AG04450 (cell line): ENCODE measurements around the gene BAX. TPM values are rescaled to one million over a fixed set of nuclear protein-coding genes. Genes with fewer than 3 reads are reported as not detected.
"Not testable (repeated sequence)": the region's sequence is repeated elsewhere in the genome, so short reads cannot be mapped to it uniquely, and the experiment has no call there.

Experiments used
- CTCF ChIA-PET: fragments of 300-600, 350-600 bp; formaldehyde crosslinking; extraction: SDS; loops from one replicate; lab custom pipeline; 2022; ENCODE audit warnings: antibody characterized with exemption, inconsistent platforms; lab: Charles Lee
- POLR2A ChIA-PET: fragments of 350-600 bp; formaldehyde crosslinking; extraction: SDS; loops from one replicate; lab custom pipeline; 2021; ENCODE audit warnings: antibody characterized with exemption, inconsistent platforms; lab: Yijun Ruan, JAX
- DNase-seq: peaks from one replicate; pipeline ENCODE4 v3.0.0-alpha.2; 2011; ENCODE audit warnings: low read depth, low spot score
- H3K27ac ChIP-seq: one replicate; pipeline ENCODE4 v1.5.1; 2012; ENCODE audit warnings: low read depth, low read length, control low read depth
- H3K27me3 ChIP-seq: one replicate; pipeline ENCODE4 v1.6.0; 2012; ENCODE audit warnings: low read length; ENCODE audit not compliant: control insufficient read depth, insufficient read depth
- H3K4me3 ChIP-seq: 2 replicates; pipeline ENCODE4 v1.5.1; 2011; ENCODE audit warnings: mild to moderate bottlenecking, low read depth, low read length, control low read depth
- H3K9me3 ChIP-seq: 2 replicates; pipeline ENCODE4 v1.5.1; 2012; ENCODE audit warnings: low read length; ENCODE audit not compliant: control insufficient read depth, insufficient read depth
- CTCF ChIP-seq: IDR thresholded peaks from 2 replicates; pipeline ENCODE4 v1.5.1; 2011; ENCODE audit warnings: low read depth, low read length, control low read depth, inconsistent platforms
- polyA minus RNA-seq: library from RNA; depleted of rRNA, polyadenylated mRNA; stranded (reverse); fragments of >200 nt; gene quantifications from 2 replicates; pipeline ENCODE4 v1.2.3, GENCODE V29; 2011; rRNA and poly(A)+ RNA removed
- polyA plus RNA-seq: library from polyadenylated mRNA; depleted of rRNA; stranded (reverse); fragments of >200 nt; gene quantifications from 2 replicates; pipeline ENCODE4 v1.2.3, GENCODE V29; 2011; rRNA removed

BAX gene
- polyA plus RNA-seq (110 and 147 TPM in 2 replicates), polyA minus RNA-seq (87.3 and 124 TPM in 2 replicates)

- H3K27me3 ChIP-seq, result no peaks in the 10 kb centered on the region
- DNase-seq, result peak; percentile 87
- TF ChIP-seq CTCF, result 0 out of 2 replicates have a peak, but pooled peaks have one; percentile 3
- H3K9me3 ChIP-seq, result no peaks in the 10 kb centered on the region
- POLR2A ChIA-PET, result interaction anchor here (0.5 to 3.9 kb wide), 11 partner anchors 10 to 118 kb away, joined by 3 to 33 read pairs (median 4); partner anchors contain the start of genes DHDH, FTL and NUCB1
- H3K4me3 ChIP-seq, result peak within 1 kb of the TSS; percentile 94
- H3K27ac ChIP-seq, result peak within 1 kb of the TSS; percentile 95
- CTCF ChIA-PET, result interaction anchor here (0.6 to 1.7 kb wide), 5 partner anchors 9 to 684 kb away, joined by 3 to 5 read pairs (median 4); no protein-coding TSS in a partner anchor
Observed at GRCh38 chr19:48954595-48955307, at the start of gene BAX. BAX (plus strand) TSS chr19:48954875; CDS start chr19:48954929, 54 bp downstream.

GRCh38 chr19:48905664-48906063 lies 49.0 kb upstream of the BAX start:
- no peak overlapping the region for H3K27ac ChIP-seq
- no peaks in the 10 kb centered on the region for H3K27me3 ChIP-seq
- CTCF ChIA-PET, result no interaction called here
- no peak for TF ChIP-seq CTCF
- POLR2A ChIA-PET, result interaction anchor here (0.6 to 2.0 kb wide), 2 partner anchors 34 to 38 kb away, joined by 4 read pairs; partner anchors contain the start of gene PPP1R15A
- no peaks in the 10 kb centered on the region; the same call in 1 of the 2 replicates for H3K9me3 ChIP-seq
- no peak for DNase-seq
- no peak overlapping the region for H3K4me3 ChIP-seq

GRCh38 chr19:48906324-48906723 lies 48.4 kb upstream of the BAX start:
- POLR2A ChIA-PET, result interaction anchor here (2.0 kb wide), 1 partner anchor 34 kb away, joined by 4 read pairs; the partner anchor contains the start of gene PPP1R15A
- TF ChIP-seq CTCF, result no peak
- H3K27me3 ChIP-seq, result no peaks in the 10 kb centered on the region
- DNase-seq, result no peak
- no peaks in the 10 kb centered on the region; the same call in 1 of the 2 replicates for H3K9me3 ChIP-seq
- no peak overlapping the region for H3K27ac ChIP-seq
- H3K4me3 ChIP-seq, result no peak overlapping the region
- CTCF ChIA-PET, result no interaction called here

GRCh38 chr19:48907671-48908070 lies 47.0 kb upstream of the BAX start:
- ChIA-PET POLR2A (no interaction called here), CTCF (no interaction called here)
- H3K27me3 ChIP-seq, result no peaks in the 10 kb centered on the region
- no peaks in the 10 kb centered on the region; the same call in 1 of the 2 replicates for H3K9me3 ChIP-seq
- H3K27ac ChIP-seq, result no peak overlapping the region
- no peak for DNase-seq
- no peak overlapping the region for H3K4me3 ChIP-seq
- TF ChIP-seq CTCF, result no peak

GRCh38 chr19:48909424-48910077 lies 45.1 kb upstream of the BAX start:
- DNase-seq, H3K27ac ChIP-seq, POLR2A ChIA-PET, H3K4me3 ChIP-seq, CTCF ChIA-PET, H3K9me3 ChIP-seq, H3K27me3 ChIP-seq: not testable (repeated sequence)
